Smooth muscle cell of the pulmonary artery (primary cell): ENCODE data around the gene IQUB. TPM values are rescaled to one million over a fixed set of nuclear protein-coding genes. Genes with fewer than 3 reads are reported as not detected.

ENCODE experiments used
- total RNA-seq: library from RNA; depleted of rRNA; stranded (reverse); fragments of >200 nt; gene quantifications from 2 replicates; pipeline ENCODE4 v1.2.3, GENCODE V29; 2014

Gene IQUB
- total RNA-seq = 0.63 and 0.85 TPM in 2 replicates

DNA sequence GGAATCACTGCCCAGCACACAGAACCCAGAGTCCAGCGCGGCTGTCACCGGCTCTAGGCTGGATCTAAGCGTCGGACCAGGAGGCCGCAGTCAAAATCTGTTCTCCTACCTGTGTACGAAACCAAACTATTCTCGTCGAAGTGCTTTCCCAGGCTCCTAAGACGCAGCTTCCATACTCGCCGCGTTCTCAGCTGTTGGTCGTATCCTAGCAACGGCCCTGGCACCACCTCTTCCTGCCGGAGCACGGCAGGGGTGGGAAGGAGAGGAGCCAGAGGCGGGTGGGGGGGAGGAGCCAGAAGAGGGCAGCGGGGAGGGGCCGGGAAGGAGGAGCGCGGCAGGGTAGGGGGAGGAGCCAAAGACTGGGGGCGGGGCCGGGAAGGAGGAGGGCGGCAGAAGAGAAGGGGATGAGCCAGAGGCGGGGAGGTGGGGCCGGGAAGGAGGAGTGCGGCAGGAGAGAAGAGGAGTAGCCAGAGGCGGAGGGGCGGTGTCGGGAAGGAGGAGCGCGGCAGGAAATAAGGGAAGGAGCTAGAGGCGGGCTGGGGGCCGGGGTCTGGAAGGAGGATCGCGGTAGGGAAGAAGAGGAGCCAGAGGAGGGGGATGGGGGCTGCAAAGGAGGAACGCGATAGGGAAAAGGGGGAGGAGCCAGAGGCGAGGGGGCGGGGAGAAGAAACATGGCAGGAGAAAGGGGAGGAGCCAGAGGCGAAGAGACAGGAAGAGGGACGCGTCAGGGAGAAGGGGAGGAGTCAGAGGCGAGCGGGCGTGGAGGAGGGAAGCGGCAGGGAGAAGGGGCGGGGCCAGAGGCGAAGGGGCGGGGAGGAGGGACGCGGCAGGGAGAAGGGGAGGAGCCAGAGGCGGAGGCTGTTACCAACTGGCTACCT, at the start of gene IQUB:
Gene IQUB, minus strand, starts transcription at position 213 of the 878 bp plus-strand sequence. CDS start 22,255 bp downstream, outside the sequence.

DNA sequence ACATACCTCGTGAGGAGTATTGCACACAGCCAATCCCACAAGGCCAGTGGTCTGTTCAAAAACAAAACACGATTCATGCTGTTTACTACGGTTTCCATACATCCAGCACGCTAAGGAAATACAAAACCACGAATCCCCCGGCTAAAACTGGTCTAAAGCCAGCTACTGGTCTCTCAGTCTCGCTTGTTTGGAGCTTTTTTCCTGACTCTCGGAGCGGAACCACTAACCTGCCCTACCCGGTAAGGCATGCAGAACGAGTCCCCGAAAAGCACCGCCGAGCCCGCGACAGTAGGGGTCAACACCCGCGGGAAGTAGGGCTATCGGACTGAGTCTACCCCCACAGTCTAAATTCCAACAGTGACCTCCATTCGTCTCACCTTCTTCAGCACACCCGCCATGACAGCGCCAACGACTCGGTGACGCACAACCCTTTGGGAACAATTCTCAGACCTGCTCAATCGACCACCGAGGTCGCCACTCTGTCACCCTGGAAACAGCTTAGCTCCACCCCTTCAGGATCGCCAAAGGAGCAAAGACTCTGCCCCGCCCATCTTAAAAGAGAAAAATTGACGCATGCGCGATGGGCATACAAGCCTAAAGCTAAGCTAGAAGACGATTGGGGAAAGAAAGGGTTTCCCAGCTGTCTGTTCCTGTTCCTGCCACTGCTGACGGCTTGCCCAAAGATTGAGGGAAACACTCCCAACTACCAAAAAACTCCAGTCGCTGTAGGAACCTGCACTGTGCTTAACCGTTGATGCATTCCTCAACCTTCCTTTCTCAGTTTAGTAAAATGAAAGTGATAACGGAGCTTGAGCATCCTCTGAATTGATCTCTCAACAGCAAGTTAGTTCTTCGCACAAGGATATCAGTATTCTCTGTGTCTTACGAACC, 23.2 kb upstream of the IQUB start, which contains the start of gene NDUFA5:
Gene NDUFA5, minus strand, starts transcription at position 421 of the 891 bp plus-strand sequence. Its CDS starts 23 bp downstream, at position 398.

Other genes starting within 250 kb of the IQUB start
- gene NDUFA5, start 23.2 kb upstream of the IQUB start, total RNA-seq = 16.7 and 30.4 TPM in 2 replicates
- not detected in 2 replicates for gene ASB15, start 67.2 kb upstream of the IQUB start, total RNA-seq
- not detected in 2 replicates for gene LMOD2, start 121.3 kb upstream of the IQUB start, total RNA-seq
- 15.6 and 19.6 TPM in 2 replicates for gene WASL, start 214.4 kb upstream of the IQUB start, total RNA-seq